HG03095 (cell line): ENCODE data around the gene LZTS2.

ENCODE experiments used
- ATAC-seq: cut with Tn5 transposase; IDR thresholded peaks from one replicate; pipeline ENCODE4 v1.9.1; 2021; ENCODE audit warnings: moderate library complexity; ENCODE audit not compliant: unreplicated experiment

LZTS2 gene

GRCh38 chr10:100997360-100998182 is 2.0 kb upstream of the LZTS2 start:
- ATAC-seq = no peak

- ATAC-seq = no peak
Measured at GRCh38 chr10:100998183-100998990, 1.2 kb upstream of the LZTS2 start.

- peak; percentile 50 for ATAC-seq
Measured at GRCh38 chr10:100998991-100999741, 442 bp upstream of the LZTS2 start.

- no peak for ATAC-seq
Measured at GRCh38 chr10:101000127-101000914, 713 bp downstream of the LZTS2 start.

- ATAC-seq = no peak
Measured at GRCh38 chr10:101000915-101001658, 1.5 kb downstream of the LZTS2 start.

- no peak for ATAC-seq
Measured at GRCh38 chr10:101001659-101002035, 2.0 kb downstream of the LZTS2 start.

GRCh38 chr10:101002456-101002855 is 2.8 kb downstream of the LZTS2 start:
- ATAC-seq = no peak

GRCh38 chr10:101003639-101004206 is 4.1 kb downstream of the LZTS2 start:
- ATAC-seq = no peak

- ATAC-seq = no peak
Measured at GRCh38 chr10:101005361-101005760, 5.8 kb downstream of the LZTS2 start.

- ATAC-seq = no peak
Measured at GRCh38 chr10:101005869-101006567, 6.4 kb downstream of the LZTS2 start.

GRCh38 chr10:101006593-101007098 is 7.0 kb downstream of the LZTS2 start:
- ATAC-seq = no peak

- no peak for ATAC-seq
Measured at GRCh38 chr10:101007099-101007711, 7.6 kb downstream of the LZTS2 start.

- no peak for ATAC-seq
Measured at GRCh38 chr10:101007915-101008822, 8.6 kb downstream of the LZTS2 start.

GRCh38 chr10:101008823-101009423 is 9.3 kb downstream of the LZTS2 start:
- ATAC-seq = no peak

- no peak for ATAC-seq
Measured at GRCh38 chr10:101010329-101010728, 10.7 kb downstream of the LZTS2 start.

GRCh38 chr10:101011517-101012423 is 12.2 kb downstream of the LZTS2 start:
- no peak for ATAC-seq
